Measurements from ENCODE around the gene TMEFF2.
A peak's percentile ranks its signal among the peaks of the same experiment; 100 is the strongest.

The TMEFF2 gene

GRCh38 chr2:192203876-192204275 lies 9.1 kb upstream of the TMEFF2 start:
- Histone ChIP-seq H3K36me3 (ENCODE audit: insufficient read depth, low read length) (no peaks in the 10 kb centered on the region), H2AFZ (ENCODE audit: low read length, unreplicated experiment) (no peak overlapping the region)

GRCh38 chr2:192202373-192202772 lies 7.6 kb upstream of the TMEFF2 start:
- H3K36me3 ChIP-seq (ENCODE audit: insufficient read depth, low read length), result no peaks in the 10 kb centered on the region
- H2AFZ ChIP-seq (ENCODE audit: low read length, unreplicated experiment), result no peak overlapping the region
- H3K27me3 ChIP-seq (ENCODE audit: insufficient read depth, low read length), result no peaks in the 10 kb centered on the region
- H3K4me1 ChIP-seq (ENCODE audit: control insufficient read depth, insufficient read depth, low read length, unreplicated experiment), result no peaks in the 10 kb centered on the region
- no peak overlapping the region for H3K4me3 ChIP-seq (ENCODE audit: low read depth, low read length)
- H3K27ac ChIP-seq (ENCODE audit: low read depth, low read length), result no peak overlapping the region
- no peaks in the 10 kb centered on the region for H3K79me2 ChIP-seq (ENCODE audit: control insufficient read depth, insufficient read depth, low read length, unreplicated experiment)

More at GRCh38 chr2:192203876-192204275, 9.1 kb upstream of the TMEFF2 start:
- Histone ChIP-seq H3K27ac (ENCODE audit: low read depth, low read length) (no peak overlapping the region), H3K79me2 (ENCODE audit: control insufficient read depth, insufficient read depth, low read length, unreplicated experiment) (no peaks in the 10 kb centered on the region), H3K4me1 (ENCODE audit: control insufficient read depth, insufficient read depth, low read length, unreplicated experiment) (no peaks in the 10 kb centered on the region), H3K4me3 (ENCODE audit: low read depth, low read length) (no peak overlapping the region), H3K27me3 (ENCODE audit: insufficient read depth, low read length) (no peaks in the 10 kb centered on the region)

GRCh38 chr2:192201116-192201515 lies 6.4 kb upstream of the TMEFF2 start:
- H3K4me3 ChIP-seq (ENCODE audit: low read depth, low read length), result no peak overlapping the region
- H3K4me1 ChIP-seq (ENCODE audit: control insufficient read depth, insufficient read depth, low read length, unreplicated experiment), result no peaks in the 10 kb centered on the region
- no peaks in the 10 kb centered on the region for H3K79me2 ChIP-seq (ENCODE audit: control insufficient read depth, insufficient read depth, low read length, unreplicated experiment)
- no peak overlapping the region for H2AFZ ChIP-seq (ENCODE audit: low read length, unreplicated experiment)
- H3K27ac ChIP-seq (ENCODE audit: low read depth, low read length), result no peak overlapping the region
- no peaks in the 10 kb centered on the region for H3K36me3 ChIP-seq (ENCODE audit: insufficient read depth, low read length)
- peaks cover 12% of the 10 kb centered on the region for H3K27me3 ChIP-seq (ENCODE audit: insufficient read depth, low read length)

- H3K4me1 ChIP-seq (ENCODE audit: control insufficient read depth, insufficient read depth, low read length, unreplicated experiment), result no peaks in the 10 kb centered on the region
- H3K27me3 ChIP-seq (ENCODE audit: insufficient read depth, low read length), result peaks cover 36% of the 10 kb centered on the region
- H2AFZ ChIP-seq (ENCODE audit: low read length, unreplicated experiment), result no peak overlapping the region
- H3K27ac ChIP-seq (ENCODE audit: low read depth, low read length), result no peak overlapping the region
- H3K79me2 ChIP-seq (ENCODE audit: control insufficient read depth, insufficient read depth, low read length, unreplicated experiment), result no peaks in the 10 kb centered on the region
- no peak overlapping the region for H3K4me3 ChIP-seq (ENCODE audit: low read depth, low read length)
- H3K36me3 ChIP-seq (ENCODE audit: insufficient read depth, low read length), result no peaks in the 10 kb centered on the region
Measured at GRCh38 chr2:192197357-192197756, 2.6 kb upstream of the TMEFF2 start.

- Histone ChIP-seq H3K27ac (ENCODE audit: low read depth, low read length) (no peak overlapping the region), H3K79me2 (ENCODE audit: control insufficient read depth, insufficient read depth, low read length, unreplicated experiment) (no peaks in the 10 kb centered on the region), H3K4me3 (ENCODE audit: low read depth, low read length) (peak overlapping the region; percentile 86), H3K4me1 (ENCODE audit: control insufficient read depth, insufficient read depth, low read length, unreplicated experiment) (no peaks in the 10 kb centered on the region), H3K36me3 (ENCODE audit: insufficient read depth, low read length) (no peaks in the 10 kb centered on the region), H2AFZ (ENCODE audit: low read length, unreplicated experiment) (peak overlapping the region; percentile 91), H3K27me3 (ENCODE audit: insufficient read depth, low read length) (peaks cover 43% of the 10 kb centered on the region)
Measured at GRCh38 chr2:192196421-192197194, 1.9 kb upstream of the TMEFF2 start.

GRCh38 chr2:192195548-192196418 lies 1.1 kb upstream of the TMEFF2 start:
- no peak overlapping the region for H3K27ac ChIP-seq (ENCODE audit: low read depth, low read length)
- peak overlapping the region; percentile 86 for H3K4me3 ChIP-seq (ENCODE audit: low read depth, low read length)
- no peaks in the 10 kb centered on the region for H3K79me2 ChIP-seq (ENCODE audit: control insufficient read depth, insufficient read depth, low read length, unreplicated experiment)
- no peaks in the 10 kb centered on the region for H3K4me1 ChIP-seq (ENCODE audit: control insufficient read depth, insufficient read depth, low read length, unreplicated experiment)
- no peaks in the 10 kb centered on the region for H3K36me3 ChIP-seq (ENCODE audit: insufficient read depth, low read length)
- H2AFZ ChIP-seq (ENCODE audit: low read length, unreplicated experiment), result peak overlapping the region; percentile 91
- peaks cover 48% of the 10 kb centered on the region for H3K27me3 ChIP-seq (ENCODE audit: insufficient read depth, low read length)

GRCh38 chr2:192194265-192194865 lies 368 bp downstream of the TMEFF2 start:
- no peaks in the 10 kb centered on the region for H3K36me3 ChIP-seq (ENCODE audit: insufficient read depth, low read length)
- no peak overlapping the region for H3K27ac ChIP-seq (ENCODE audit: low read depth, low read length)
- no peaks in the 10 kb centered on the region for H3K4me1 ChIP-seq (ENCODE audit: control insufficient read depth, insufficient read depth, low read length, unreplicated experiment)
- H3K4me3 ChIP-seq (ENCODE audit: low read depth, low read length), result peak overlapping the region; percentile 86
- H3K79me2 ChIP-seq (ENCODE audit: control insufficient read depth, insufficient read depth, low read length, unreplicated experiment), result no peaks in the 10 kb centered on the region
- peak overlapping the region; percentile 66 for H2AFZ ChIP-seq (ENCODE audit: low read length, unreplicated experiment)
- peaks cover 48% of the 10 kb centered on the region for H3K27me3 ChIP-seq (ENCODE audit: insufficient read depth, low read length)

GRCh38 chr2:192190474-192190873 lies 4.3 kb downstream of the TMEFF2 start:
- Histone ChIP-seq H3K79me2 (ENCODE audit: control insufficient read depth, insufficient read depth, low read length, unreplicated experiment) (no peaks in the 10 kb centered on the region), H3K4me3 (ENCODE audit: low read depth, low read length) (no peak overlapping the region), H3K4me1 (ENCODE audit: control insufficient read depth, insufficient read depth, low read length, unreplicated experiment) (no peaks in the 10 kb centered on the region), H3K36me3 (ENCODE audit: insufficient read depth, low read length) (no peaks in the 10 kb centered on the region), H3K27ac (ENCODE audit: low read depth, low read length) (no peak overlapping the region), H2AFZ (ENCODE audit: low read length, unreplicated experiment) (no peak overlapping the region), H3K27me3 (ENCODE audit: insufficient read depth, low read length) (peaks cover 34% of the 10 kb centered on the region)

GRCh38 chr2:192186806-192187205 lies 7.9 kb downstream of the TMEFF2 start:
- Histone ChIP-seq H3K79me2 (ENCODE audit: control insufficient read depth, insufficient read depth, low read length, unreplicated experiment) (no peaks in the 10 kb centered on the region), H3K4me1 (ENCODE audit: control insufficient read depth, insufficient read depth, low read length, unreplicated experiment) (no peaks in the 10 kb centered on the region), H3K4me3 (ENCODE audit: low read depth, low read length) (no peak overlapping the region), H2AFZ (ENCODE audit: low read length, unreplicated experiment) (no peak overlapping the region), H3K27ac (ENCODE audit: low read depth, low read length) (no peak overlapping the region), H3K27me3 (ENCODE audit: insufficient read depth, low read length) (peaks cover 6% of the 10 kb centered on the region; the same call in 1 of the 2 replicates), H3K36me3 (ENCODE audit: insufficient read depth, low read length) (no peaks in the 10 kb centered on the region)

GRCh38 chr2:192184349-192184748 lies 10.4 kb downstream of the TMEFF2 start:
- Histone ChIP-seq H3K79me2 (ENCODE audit: control insufficient read depth, insufficient read depth, low read length, unreplicated experiment) (no peaks in the 10 kb centered on the region), H2AFZ (ENCODE audit: low read length, unreplicated experiment) (no peak overlapping the region), H3K4me1 (ENCODE audit: control insufficient read depth, insufficient read depth, low read length, unreplicated experiment) (no peaks in the 10 kb centered on the region), H3K27ac (ENCODE audit: low read depth, low read length) (no peak overlapping the region), H3K27me3 (ENCODE audit: insufficient read depth, low read length) (no peaks in the 10 kb centered on the region), H3K36me3 (ENCODE audit: insufficient read depth, low read length) (no peaks in the 10 kb centered on the region), H3K4me3 (ENCODE audit: low read depth, low read length) (no peak overlapping the region)

Measured in ACC112 (cell line).